Ureter (tissue), 1 donor: Measurements from ENCODE around the gene PPAN. TPM values are rescaled to one million over a fixed set of nuclear protein-coding genes. Genes with fewer than 3 reads are reported as not detected.

Experiments used
- DNase-seq: peaks from one replicate; pipeline ENCODE4 v3.0.0-alpha.2; 2020; ENCODE audit warnings: low spot score
- total RNA-seq: library from RNA; stranded (reverse); gene quantifications from one replicate; pipeline ENCODE4 v1.2.4, GENCODE V29; 2023
- donor health status: DM: yes; HTN: yes; CAD: no.

PPAN gene, protein sequence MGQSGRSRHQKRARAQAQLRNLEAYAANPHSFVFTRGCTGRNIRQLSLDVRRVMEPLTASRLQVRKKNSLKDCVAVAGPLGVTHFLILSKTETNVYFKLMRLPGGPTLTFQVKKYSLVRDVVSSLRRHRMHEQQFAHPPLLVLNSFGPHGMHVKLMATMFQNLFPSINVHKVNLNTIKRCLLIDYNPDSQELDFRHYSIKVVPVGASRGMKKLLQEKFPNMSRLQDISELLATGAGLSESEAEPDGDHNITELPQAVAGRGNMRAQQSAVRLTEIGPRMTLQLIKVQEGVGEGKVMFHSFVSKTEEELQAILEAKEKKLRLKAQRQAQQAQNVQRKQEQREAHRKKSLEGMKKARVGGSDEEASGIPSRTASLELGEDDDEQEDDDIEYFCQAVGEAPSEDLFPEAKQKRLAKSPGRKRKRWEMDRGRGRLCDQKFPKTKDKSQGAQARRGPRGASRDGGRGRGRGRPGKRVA
- 78.6 TPM for total RNA-seq

GRCh38 chr19:10106100-10106936, at the start of gene PPAN:
Gene PPAN (plus strand): TSS chr19:10106362. CDS start chr19:10106395, 33 bp downstream.
- peak; percentile 98 for DNase-seq

DNA sequence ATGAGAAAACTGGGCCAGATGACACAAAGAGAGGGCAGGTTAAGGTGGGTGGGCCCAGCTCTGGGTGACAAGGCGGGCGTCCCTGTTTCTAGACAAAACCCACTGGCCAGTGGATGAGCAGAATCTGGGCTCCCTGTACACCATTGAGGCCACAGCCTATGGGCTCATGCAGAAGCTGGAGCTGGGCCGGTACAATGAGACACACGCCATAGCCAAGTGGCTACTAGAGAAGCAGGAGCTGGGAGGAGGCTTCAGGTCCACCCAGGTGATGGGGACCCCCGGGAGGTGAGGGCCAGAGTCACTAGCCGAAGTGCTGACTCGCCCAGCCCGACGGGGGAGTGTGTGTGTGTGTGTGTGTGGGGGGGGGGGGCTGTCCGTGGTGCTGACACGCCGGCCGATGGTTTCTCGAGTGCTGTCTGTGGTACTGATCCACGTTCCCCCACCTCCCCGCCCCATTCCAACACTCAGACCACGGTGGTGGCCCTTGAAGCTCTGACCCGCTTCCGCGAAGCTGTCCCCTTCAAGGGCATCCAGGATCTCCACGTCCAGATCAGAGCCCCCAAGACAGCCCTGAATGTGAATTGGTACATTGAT, 44.3 kb upstream of the PPAN start:
- no peak for DNase-seq

DNA sequence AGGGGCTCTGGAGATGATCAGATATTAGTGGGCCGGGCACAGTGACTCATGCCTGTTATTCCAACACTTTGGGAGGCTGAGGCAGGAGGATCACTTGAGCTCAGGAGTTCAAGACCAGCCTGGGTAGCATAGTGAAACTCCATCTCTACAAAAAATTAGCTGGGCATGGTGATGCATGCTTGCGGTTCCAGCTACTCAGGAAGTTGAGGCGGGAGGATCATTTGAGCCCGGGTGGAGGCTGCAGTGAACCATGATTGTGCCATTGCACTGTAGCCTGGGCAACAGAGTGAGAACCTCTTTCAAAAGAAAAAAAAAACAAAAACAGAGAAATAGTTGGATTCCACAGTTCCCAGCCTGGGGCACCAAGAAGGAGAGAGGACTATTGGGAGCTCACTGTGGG, 38.0 kb upstream of the PPAN start:
- DNase-seq = no peak

DNA sequence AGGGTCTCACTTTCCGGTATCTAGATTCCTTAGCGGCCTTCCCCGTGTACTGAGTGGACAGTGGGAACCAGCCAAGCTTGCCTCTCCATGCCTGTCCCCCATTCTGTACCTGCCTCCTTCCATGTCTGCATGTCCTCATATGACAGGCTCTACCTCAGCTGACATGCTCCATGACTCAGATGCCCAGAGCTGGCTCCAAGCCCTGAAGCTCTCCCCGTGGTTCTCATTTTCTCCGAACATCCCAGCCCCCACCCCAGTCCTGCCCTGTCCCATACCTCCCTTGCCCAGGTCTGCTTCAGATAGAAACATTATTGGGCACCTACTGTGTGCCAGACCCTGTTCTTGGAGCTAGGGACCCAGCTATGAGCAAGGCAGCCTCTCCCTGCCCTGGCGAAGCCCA, 37.1 kb upstream of the PPAN start:
- DNase-seq = no peak

DNA sequence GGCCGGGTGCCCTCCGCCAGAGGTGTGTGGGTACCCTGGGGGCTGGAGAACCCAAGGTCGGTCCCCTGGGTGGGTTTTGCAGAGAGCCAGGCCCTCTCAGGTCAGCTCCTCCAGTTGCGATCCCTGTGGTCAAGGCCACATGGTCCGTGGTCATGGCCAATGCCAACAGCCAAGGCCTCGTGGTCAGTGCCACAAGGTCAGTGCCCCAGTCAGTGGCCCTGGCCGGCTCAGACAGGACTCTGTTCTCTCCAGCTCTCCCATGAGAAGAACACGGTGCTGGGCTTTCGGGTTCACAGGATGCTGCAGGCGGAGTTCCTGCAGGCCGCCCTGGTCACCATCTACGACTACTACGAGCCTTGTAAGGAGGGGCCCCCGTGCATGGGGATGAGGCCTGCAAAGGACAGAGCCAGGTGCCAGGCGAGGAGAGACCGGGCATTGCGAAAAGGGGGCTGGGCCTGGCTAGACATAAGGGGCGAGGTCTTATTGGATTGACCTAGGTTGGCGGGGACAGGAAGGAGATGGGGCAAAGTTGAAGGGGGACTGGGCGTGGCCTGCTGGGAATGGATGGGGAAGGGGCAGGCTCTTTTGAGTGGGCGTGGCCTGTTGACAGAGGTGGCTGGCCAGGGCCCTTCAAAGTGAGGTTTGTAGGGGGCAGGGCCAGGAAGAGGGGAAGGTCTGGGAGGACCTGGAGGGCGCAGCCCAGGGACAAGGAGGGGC, 35.3 kb upstream of the PPAN start:
- DNase-seq = no peak

GRCh38 chr19:10074153-10074552, 32.0 kb upstream of the PPAN start:
- DNase-seq = no peak

DNA sequence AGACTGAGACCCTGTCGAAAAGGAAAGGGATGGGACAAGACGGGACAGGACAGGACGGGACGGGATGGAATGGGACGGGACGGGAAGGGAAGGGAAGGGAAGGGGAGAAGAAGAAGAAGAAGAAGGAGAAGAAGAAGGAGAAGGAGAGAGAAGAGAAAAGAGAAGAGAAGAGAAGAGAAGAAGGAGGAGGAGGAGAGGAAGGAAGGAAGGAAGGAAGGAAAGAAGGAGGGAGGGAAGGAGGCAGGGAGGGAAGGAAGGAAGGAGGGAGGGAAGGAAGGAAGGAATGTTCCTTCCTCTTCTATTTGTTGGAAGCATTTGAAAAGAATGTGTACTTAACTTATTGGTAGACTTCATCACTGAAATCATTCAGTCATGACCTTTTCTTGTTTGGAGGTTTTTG, 29.6 kb upstream of the PPAN start:
- DNase-seq = no peak

- no peak for DNase-seq
Observed at GRCh38 chr19:10078329-10078728, 27.8 kb upstream of the PPAN start.

DNA sequence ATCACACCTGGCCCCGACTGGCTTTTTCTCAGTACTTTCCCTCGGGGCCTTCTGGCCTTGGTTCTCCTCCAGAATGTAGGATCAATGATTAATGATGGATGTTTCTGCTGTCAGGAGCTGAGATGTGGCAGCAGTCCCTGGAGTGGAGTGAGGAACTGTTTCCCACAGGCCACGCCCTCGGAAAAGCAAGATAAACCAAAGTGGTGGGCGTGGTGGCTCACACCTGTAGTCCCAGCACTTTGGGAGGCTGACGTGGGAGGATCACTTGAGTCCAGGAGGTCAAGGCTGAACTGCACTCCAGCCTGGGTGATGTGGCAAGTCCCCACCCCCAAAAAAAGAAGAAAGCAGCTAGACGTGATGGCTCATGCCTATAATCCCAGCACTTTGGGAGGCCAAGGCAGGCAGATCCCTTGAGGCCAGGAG, 27.1 kb upstream of the PPAN start:
- no peak for DNase-seq

- no peak for DNase-seq
Observed at GRCh38 chr19:10083911-10084310, 22.3 kb upstream of the PPAN start.

DNA sequence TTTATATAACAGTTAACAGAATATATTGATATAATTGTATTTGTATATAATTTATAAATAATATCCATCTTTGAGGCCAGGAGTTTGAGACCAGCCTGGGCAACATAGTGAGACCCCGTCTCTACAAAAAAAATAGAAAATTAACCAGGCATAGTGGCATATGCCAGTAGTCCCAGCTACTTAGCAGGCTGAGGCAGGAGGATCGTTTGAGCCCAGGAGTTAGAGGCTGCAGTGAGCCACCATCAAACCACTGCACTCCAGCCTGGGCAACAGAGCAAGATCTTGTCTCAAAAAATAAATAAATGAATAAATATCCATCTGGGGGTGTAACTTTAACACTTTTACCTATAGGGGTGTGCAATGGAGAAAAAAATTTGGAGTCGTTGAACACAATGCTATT, 21.4 kb upstream of the PPAN start:
- DNase-seq = no peak

DNA sequence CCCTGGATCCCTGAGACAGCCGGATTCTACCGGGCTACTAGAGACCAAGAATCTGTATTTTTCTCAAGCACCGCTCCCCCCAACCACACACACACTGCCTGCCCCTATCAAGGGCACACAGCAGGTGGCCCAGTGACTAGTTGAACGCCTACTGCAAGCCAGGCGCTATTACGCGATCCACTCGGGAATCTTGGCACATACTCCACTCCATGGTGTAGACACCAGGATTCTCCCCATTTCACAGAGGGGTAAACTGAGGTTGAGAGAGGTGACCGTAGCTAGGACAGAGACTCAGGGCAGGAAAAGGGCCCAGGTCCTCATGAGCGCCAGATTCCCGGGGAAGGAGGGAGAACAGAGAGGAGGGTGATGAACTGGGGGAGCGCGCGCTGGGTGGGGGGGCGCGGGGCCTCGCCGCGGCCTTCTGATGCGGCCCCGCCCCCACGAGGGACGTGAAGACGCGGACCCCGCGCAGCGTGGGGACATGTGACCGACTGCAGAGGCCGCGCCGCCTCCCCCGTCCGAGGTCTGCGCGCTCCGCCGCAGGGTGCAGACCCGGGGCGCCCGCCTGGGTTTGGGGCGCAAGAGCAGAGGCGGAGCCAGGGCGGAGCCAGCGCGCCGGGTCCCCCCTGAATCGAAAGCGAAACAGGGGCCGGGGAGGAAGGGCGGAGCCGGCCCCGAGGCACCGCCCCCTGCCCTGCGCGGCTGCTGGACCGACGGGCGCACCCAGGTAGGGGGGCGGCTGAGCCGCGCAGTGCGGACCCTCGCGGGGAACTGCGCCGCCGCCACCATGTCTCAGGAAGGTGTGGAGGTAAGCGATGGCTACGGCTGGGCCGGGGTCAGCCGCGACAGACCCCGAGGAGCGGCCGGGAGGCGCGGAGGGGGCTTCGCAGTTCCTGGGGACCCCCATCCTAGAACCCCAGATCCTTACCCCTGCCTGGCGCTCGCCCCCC, 20.2 kb upstream of the PPAN start, which contains the start of gene SHFL:
SHFL (plus strand) TSS at position 677 of the 950 bp plus-strand sequence; CDS start at position 788, 111 bp downstream.
- peak; percentile 80 for DNase-seq

- DNase-seq = no peak
Observed at GRCh38 chr19:10086591-10087192, 19.5 kb upstream of the PPAN start.

DNA sequence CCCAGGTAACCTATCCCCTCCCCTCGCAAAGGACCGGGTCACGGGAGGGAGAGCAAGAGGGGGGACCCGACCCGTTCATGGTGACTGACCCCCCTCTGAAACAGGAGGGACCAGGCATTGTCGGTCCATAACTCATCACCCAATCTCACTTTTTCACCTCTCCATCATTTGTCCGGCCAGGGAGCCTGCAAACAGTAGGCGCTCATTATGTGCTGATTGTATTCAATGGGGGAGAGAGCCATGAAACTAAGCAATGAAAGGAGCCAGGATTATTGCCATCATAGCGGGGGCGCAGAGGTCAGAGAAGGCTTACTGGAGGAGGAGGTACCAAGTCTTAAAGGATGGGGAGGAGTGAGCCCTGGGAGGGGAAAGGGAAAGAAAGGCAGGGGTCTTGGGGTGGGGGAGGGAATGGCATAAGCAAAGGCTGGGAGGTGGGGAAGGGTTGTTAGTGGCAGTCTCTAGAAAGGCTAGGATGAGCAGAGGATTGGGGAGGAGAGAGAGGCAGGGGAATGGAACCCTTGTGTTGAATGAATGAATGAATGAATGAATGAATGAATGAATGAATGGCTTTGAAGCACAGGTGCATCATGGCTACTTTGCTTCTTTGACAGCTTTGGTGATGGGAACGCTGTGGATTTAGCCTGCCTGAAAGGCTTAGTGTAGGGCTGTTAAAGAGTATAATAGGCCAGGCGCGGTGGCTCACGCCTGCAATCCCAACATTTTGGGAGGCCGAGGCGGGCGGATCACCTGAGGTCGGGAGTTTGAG, 18.7 kb upstream of the PPAN start:
- DNase-seq = no peak

GRCh38 chr19:10088949-10089554, 17.1 kb upstream of the PPAN start:
- no peak for DNase-seq

- no peak for DNase-seq
Observed at GRCh38 chr19:10089801-10090375, 16.3 kb upstream of the PPAN start.

DNA sequence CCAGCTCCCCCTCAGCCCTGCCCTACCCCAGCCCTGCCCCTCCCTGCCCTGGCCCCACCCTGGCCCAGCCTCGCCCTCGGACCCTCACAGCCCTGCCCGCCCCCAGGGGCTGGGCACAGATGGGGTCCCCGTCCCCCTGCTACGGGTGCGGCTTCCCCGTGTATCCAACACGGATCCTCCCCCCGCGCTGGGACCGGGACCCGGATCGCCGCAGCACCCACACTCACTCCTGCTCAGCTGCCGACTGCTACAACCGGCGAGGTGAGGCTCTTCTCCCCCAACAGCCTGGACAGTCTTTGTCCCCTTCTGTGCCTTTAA, 14.8 kb upstream of the PPAN start:
- DNase-seq = no peak

DNA sequence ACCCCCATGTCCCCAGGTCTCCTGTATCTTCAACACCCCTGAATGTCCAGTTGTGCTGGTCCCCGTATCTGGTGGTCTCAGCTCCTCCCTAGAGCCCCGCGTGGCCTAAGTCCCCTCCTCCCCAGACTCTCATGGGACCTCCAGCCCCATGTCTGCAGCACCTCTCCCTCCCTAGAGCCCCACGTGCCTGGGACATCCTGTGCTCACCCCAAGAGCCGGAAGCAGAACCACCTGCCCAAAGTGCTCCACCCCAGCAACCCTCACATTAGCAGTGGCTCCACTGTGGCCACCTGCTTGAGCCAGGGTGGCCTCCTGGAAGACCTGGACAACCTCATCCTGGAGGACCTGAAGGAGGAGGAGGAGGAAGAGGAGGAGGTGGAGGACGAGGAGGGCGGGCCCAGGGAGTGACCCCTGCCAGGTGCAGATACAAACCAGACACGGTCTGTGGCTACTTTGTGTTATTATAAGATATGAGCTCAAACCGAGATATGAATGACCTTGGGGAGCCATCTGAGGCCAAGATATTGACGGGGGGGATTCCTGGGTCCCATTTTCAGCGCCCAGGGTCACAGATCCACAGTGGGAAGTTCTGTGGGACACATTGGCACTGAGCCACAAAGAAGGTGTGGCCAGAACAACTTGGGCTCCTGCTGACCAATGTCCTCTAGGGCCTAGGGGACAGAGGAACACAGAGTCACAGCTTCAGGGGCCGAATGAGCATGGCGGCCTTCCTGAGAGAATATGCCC, 14.1 kb upstream of the PPAN start:
- DNase-seq = no peak
